GM19328 (cell line): ENCODE data around the gene ANKRD52.
"Not testable (repeated sequence)": the region's sequence is repeated elsewhere in the genome, so short reads cannot be mapped to it uniquely, and the experiment has no call there.

Experiments
- ATAC-seq: cut with Tn5 transposase; IDR thresholded peaks from one replicate; pipeline ENCODE4 v1.9.1; 2021; ENCODE audit warnings: mild to moderate bottlenecking, moderate library complexity; ENCODE audit not compliant: unreplicated experiment

ANKRD52 gene

GRCh38 chr12:56274299-56274698, 16.1 kb upstream of the ANKRD52 start:
- ATAC-seq: no peak

GRCh38 chr12:56272468-56272867, 14.3 kb upstream of the ANKRD52 start:
- not testable (repeated sequence) for ATAC-seq

- no peak for ATAC-seq
Observed at GRCh38 chr12:56271031-56271430, 12.8 kb upstream of the ANKRD52 start.

GRCh38 chr12:56267443-56268071, 9.4 kb upstream of the ANKRD52 start:
- ATAC-seq: peak; percentile 11

- ATAC-seq: peak; percentile 85
Observed at GRCh38 chr12:56266693-56267442, 8.7 kb upstream of the ANKRD52 start, which contains the start of gene COQ10A. COQ10A (plus strand) TSS chr12:56266942; CDS start chr12:56267119, 177 bp downstream.

GRCh38 chr12:56266068-56266692, 8.0 kb upstream of the ANKRD52 start:
- not testable (repeated sequence) for ATAC-seq

GRCh38 chr12:56262955-56263354, 4.8 kb upstream of the ANKRD52 start:
- not testable (repeated sequence) for ATAC-seq

- ATAC-seq: no peak
Observed at GRCh38 chr12:56261503-56262232, 3.5 kb upstream of the ANKRD52 start.

- no peak for ATAC-seq
Observed at GRCh38 chr12:56260921-56261320, 2.7 kb upstream of the ANKRD52 start.

- ATAC-seq: no peak
Observed at GRCh38 chr12:56260380-56260779, 2.2 kb upstream of the ANKRD52 start.

- ATAC-seq: no peak
Observed at GRCh38 chr12:56258820-56259183, 618 bp upstream of the ANKRD52 start.

GRCh38 chr12:56257491-56258067, 605 bp downstream of the ANKRD52 start:
- ATAC-seq: peak; percentile 15

GRCh38 chr12:56257071-56257470, 1.1 kb downstream of the ANKRD52 start:
- ATAC-seq: no peak

GRCh38 chr12:56256326-56256960, 1.7 kb downstream of the ANKRD52 start:
- ATAC-seq: no peak

GRCh38 chr12:56255671-56256070, 2.5 kb downstream of the ANKRD52 start:
- no peak for ATAC-seq

- ATAC-seq: no peak
Observed at GRCh38 chr12:56253091-56253490, 5.1 kb downstream of the ANKRD52 start.

GRCh38 chr12:56252649-56253048, 5.5 kb downstream of the ANKRD52 start:
- no peak for ATAC-seq

GRCh38 chr12:56248711-56249110, 9.5 kb downstream of the ANKRD52 start:
- ATAC-seq: no peak

GRCh38 chr12:56247923-56248322, 10.3 kb downstream of the ANKRD52 start:
- no peak for ATAC-seq

- no peak for ATAC-seq
Observed at GRCh38 chr12:56244494-56244893, 13.7 kb downstream of the ANKRD52 start.
